ENCODE data around the gene SP140. TPM values are rescaled to one million over a fixed set of nuclear protein-coding genes. Genes with fewer than 3 reads are reported as not detected.

The SP140 gene
- total and polyA plus RNA-seq, 9 of the 15 experiments (the other 6 are each of a cell fraction or from before 2014, with no cell fraction given) = 0.04 to 1.1 (median 0.57) TPM; not detected in 1

DNA sequence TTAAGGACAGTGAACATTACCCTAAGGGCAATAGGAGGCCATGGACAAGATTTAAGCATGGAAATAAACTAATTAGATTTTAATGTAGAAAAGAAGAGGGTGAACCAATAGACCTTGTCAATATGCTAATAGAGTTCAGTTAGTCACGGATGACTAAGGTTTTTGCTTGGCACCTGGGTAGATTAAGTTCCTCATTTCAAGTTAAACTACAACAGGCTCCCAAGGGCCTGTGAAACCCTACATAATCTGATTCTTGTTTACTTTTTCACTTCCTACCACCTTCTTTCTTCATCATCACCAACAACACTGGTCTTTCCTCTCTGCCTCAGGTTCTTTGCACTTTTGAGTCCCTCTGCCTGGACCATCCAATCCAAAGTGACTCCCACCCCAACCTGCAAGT is 20.5 kb upstream of the SP140 start:
- Histone ChIP-seq H3K9me3 (replicated peaks; ENCODE audit: control insufficient read depth, insufficient read depth, low read depth, low read length) (no peaks in the 10 kb centered on the region), H3K36me3 (ENCODE audit: control insufficient read depth, insufficient read depth, low read length) (no peaks in the 10 kb centered on the region), H3K9ac (ENCODE audit: insufficient read depth in 1 of 2, low read depth in 2 of 2, low read length in 2 of 2) (no peak overlapping the region), H2AFZ (ENCODE audit: low read depth, low read length) (no peak overlapping the region), H4K20me1 (replicated peaks; ENCODE audit: control insufficient read depth, insufficient read depth, low read length) (no peaks in the 10 kb centered on the region), H3K4me3 (no peak overlapping the region), H3K4me2 (ENCODE audit: insufficient read depth, low read length) (no peak overlapping the region), H3K27me3 (ENCODE audit: control insufficient read depth in 2 of 2, insufficient read depth in 2 of 2, low read length in 2 of 2) (no peaks in the 10 kb centered on the region), H3K9me1 (ENCODE audit: control insufficient read depth, insufficient read depth, low read length) (no peaks in the 10 kb centered on the region), H3K79me2 (ENCODE audit: control insufficient read depth, insufficient read depth, low read length) (no peaks in the 10 kb centered on the region), H3K27ac (ENCODE audit: extremely low read depth, low read depth, low read length) (no peak overlapping the region), H3K4me1 (replicated peaks in 1 of 2; ENCODE audit: control insufficient read depth in 2 of 2, insufficient read depth in 2 of 2, low read length in 2 of 2) (no peaks in the 10 kb centered on the region; a peak in 1 of 5 replicates)
- ChIA-PET CTCF (ENCODE audit: low intra/inter-chr PET ratio) (no interaction called here), POLR2A (interaction anchor here (0.5 kb wide), 1 partner anchor 788 kb away, joined by 3 read pairs; no protein-coding TSS in a partner anchor)
- BruUV-seq (replicated peaks) = no TSS peak
- DNase-seq (ENCODE audit: extremely low read depth in 1 of 4, low spot score in 3 of 4) = no peak
- in situ Hi-C loops (cut with MboI) = no loop called here
- 45% methylated on average over 1 of the region's 1 CpG for WGBS (ENCODE audit: insufficient coverage, low coverage, missing lambda C conversion rate)
- FAIRE-seq = no peak
- TF ChIP-seq, protein P1, sequence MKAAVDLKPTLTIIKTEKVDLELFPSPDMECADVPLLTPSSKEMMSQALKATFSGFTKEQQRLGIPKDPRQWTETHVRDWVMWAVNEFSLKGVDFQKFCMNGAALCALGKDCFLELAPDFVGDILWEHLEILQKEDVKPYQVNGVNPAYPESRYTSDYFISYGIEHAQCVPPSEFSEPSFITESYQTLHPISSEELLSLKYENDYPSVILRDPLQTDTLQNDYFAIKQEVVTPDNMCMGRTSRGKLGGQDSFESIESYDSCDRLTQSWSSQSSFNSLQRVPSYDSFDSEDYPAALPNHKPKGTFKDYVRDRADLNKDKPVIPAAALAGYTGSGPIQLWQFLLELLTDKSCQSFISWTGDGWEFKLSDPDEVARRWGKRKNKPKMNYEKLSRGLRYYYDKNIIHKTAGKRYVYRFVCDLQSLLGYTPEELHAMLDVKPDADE (conservative IDR thresholded peaks at IDR 0.05; ENCODE audit: control insufficient read depth, low read depth, low read length) = no peak
- TF ChIP-seq, protein P2, sequence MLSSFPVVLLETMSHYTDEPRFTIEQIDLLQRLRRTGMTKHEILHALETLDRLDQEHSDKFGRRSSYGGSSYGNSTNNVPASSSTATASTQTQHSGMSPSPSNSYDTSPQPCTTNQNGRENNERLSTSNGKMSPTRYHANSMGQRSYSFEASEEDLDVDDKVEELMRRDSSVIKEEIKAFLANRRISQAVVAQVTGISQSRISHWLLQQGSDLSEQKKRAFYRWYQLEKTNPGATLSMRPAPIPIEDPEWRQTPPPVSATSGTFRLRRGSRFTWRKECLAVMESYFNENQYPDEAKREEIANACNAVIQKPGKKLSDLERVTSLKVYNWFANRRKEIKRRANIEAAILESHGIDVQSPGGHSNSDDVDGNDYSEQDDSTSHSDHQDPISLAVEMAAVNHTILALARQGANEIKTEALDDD (IDR thresholded peaks at IDR 0.05) = peak; percentile 42; the same call in 1 of the 2 replicates
- intact Hi-C loops (cut with micrococcal nuclease) = no loop called here
- no peak for ATAC-seq

DNA sequence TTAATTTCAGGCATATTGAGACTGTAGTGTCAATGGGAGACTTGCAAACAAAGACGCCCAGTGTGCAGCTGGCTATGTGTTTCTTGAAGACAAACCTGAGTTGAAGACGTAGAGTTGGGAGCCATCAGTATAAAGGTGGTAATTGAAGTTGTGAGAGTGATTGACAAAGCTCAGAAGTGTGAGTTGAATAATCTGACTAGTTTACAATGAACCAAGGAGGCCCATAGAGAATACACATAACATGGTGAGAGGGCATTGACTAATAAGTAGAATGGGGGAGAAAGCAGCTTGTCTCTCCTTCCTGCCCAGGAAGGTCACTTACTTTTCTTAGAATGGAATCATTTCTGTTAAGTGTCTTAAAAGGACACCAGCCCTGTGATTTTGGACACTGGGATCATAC is 19.8 kb upstream of the SP140 start:
- WGBS (ENCODE audit: insufficient coverage, low coverage, missing lambda C conversion rate) = 51% methylated on average over 2 of the region's 2 CpGs
- intact Hi-C loops (cut with micrococcal nuclease) = no loop called here
- TF ChIP-seq TBL1XR1 (IDR thresholded peaks at IDR 0.05; ENCODE audit: low read length in 2 of 2) (no peak), NFRKB (IDR thresholded peaks at IDR 0.05; ENCODE audit: low read depth) (no peak), EP400 (IDR thresholded peaks at IDR 0.05) (no peak), HNRNPL (IDR thresholded peaks at IDR 0.05; ENCODE audit: low read depth, low read length) (no peak), L3MBTL2 (IDR thresholded peaks at IDR 0.05) (no peak), ZNF212 (CRISPR knock-in tag; IDR thresholded peaks at IDR 0.05) (no peak), ZNF57 (CRISPR knock-in tag; IDR thresholded peaks at IDR 0.05) (no peak), SMAD2 (IDR thresholded peaks at IDR 0.05; ENCODE audit: low read depth, low read length) (no peak), ATF1 (CRISPR knock-in tag; IDR thresholded peaks at IDR 0.05) (no peak), ATF1 (tag; IDR thresholded peaks at IDR 0.05) (no peak), ZFPM2 (CRISPR knock-in tag; IDR thresholded peaks at IDR 0.05) (no peak), PCBP2 (IDR thresholded peaks at IDR 0.05; ENCODE audit: low read depth, low read length, poor library complexity, severe bottlenecking) (no peak), ZNF274 (IDR thresholded peaks at IDR 0.05; ENCODE audit: borderline replicate concordance, low read depth, low read length) (no peak)
- TF ChIP-seq, protein P1 (conservative IDR thresholded peaks at IDR 0.05; ENCODE audit: control insufficient read depth, low read depth, low read length) = no peak

More for the DNA sequence above, 19.8 kb upstream of the SP140 start:
- Histone ChIP-seq H3K27ac (ENCODE audit: extremely low read depth, low read depth, low read length) (no peak overlapping the region), H2AFZ (ENCODE audit: low read depth, low read length) (no peak overlapping the region), H3K79me2 (ENCODE audit: control insufficient read depth, insufficient read depth, low read length) (no peaks in the 10 kb centered on the region), H3K9ac (ENCODE audit: insufficient read depth in 1 of 2, low read depth in 2 of 2, low read length in 2 of 2) (no peak overlapping the region), H3K4me3 (no peak overlapping the region), H3K9me3 (replicated peaks; ENCODE audit: control insufficient read depth, insufficient read depth, low read depth, low read length) (no peaks in the 10 kb centered on the region), H3K27me3 (ENCODE audit: control insufficient read depth in 2 of 2, insufficient read depth in 2 of 2, low read length in 2 of 2) (no peaks in the 10 kb centered on the region), H3K4me1 (replicated peaks in 1 of 2; ENCODE audit: control insufficient read depth in 2 of 2, insufficient read depth in 2 of 2, low read length in 2 of 2) (no peaks in the 10 kb centered on the region; a peak in 1 of 5 replicates), H4K20me1 (replicated peaks; ENCODE audit: control insufficient read depth, insufficient read depth, low read length) (no peaks in the 10 kb centered on the region), H3K4me2 (ENCODE audit: insufficient read depth, low read length) (no peak overlapping the region), H3K36me3 (ENCODE audit: control insufficient read depth, insufficient read depth, low read length) (no peaks in the 10 kb centered on the region), H3K9me1 (ENCODE audit: control insufficient read depth, insufficient read depth, low read length) (no peaks in the 10 kb centered on the region)
- ATAC-seq = no peak
- CTCF ChIA-PET (ENCODE audit: low intra/inter-chr PET ratio) = no interaction called here
- no peak for DNase-seq (ENCODE audit: extremely low read depth in 1 of 4, low spot score in 3 of 4)
- no peak for FAIRE-seq
- in situ Hi-C loops (cut with MboI) = no loop called here
- no TSS peak for BruUV-seq (replicated peaks)
- POLR2A ChIA-PET = no interaction called here
